Germinal center (tissue), 1 donor: ENCODE data around the gene TUT1.

Experiments
- DNase-seq: peaks from one replicate; pipeline ENCODE4 v3.0.0; 2012; ENCODE audit warnings: mixed read lengths, low spot score

The TUT1 gene

DNA sequence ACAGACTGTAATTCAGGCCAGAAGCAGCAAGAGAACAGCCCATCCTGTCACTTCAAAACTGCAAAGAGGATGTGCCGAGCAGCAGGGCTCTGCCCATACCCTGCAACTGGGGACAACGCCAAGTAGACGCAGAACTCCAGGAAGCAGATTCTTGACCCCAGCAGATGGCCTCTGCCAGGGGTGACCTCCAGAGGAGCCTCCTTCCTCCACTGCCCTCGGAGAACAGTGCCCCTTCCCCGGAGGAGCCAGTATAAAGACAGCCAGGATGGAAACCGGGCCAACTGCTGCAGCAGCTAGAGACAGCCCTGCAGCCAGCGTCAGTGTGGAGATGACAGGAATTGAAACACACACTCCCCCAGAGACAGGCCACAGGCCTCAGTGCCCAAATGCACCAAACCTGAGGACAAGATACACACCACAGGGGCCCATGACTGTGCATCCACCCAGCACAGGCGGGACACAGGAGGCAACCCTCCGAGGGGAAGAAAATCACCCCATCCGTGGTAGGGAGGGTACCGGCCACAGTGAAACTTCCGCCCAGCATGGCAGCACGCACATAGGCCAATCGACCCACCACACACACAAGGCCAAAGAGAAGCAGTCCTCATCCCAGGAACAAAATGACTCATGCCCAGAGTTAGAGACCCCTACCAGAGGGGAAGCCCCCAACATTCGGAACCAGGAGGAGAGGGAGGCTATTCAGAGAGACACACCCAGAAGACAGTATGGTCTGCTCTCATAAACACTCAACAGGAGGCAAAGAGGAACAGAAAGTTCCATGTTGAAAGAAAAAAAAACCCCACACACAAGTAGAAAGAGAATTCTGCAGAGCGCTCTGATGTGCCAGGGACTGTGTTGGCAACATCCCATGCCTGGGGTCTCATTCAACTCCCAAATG, 50.3 kb downstream of the TUT1 start:
- peak; percentile 46 for DNase-seq

DNA sequence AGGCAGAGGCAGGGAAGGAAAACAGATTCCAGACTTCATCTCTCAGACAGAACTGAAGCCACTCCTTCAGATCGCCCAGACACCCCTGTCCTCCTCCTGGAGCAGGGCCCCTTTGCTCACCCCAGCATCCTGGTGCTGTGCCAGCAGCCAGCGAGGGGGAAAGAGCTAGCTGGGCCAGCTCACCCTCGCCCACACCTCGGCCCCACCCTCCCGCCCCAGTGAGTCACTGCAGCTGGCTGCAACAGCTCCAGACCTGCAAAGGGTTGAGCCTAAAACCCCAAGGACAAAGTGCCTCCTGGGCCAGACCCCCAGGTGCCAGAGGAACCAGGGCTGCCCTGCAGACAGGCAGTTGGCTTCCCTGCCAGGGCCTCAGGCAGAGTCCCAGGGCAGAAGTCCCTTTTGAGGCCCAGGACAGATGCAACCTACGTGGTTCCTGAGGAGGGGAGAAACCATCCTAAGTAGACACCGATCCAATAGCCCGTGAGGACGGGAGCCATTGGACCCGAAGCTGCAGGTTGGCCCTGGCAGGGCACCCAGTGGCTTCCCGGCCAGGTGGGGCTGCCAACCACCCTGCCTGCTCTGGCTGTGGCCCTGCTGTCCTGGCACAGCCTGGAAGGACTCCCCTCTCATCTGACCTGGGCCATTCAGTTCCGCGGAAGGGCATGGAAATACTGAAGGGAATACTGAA, 51.9 kb downstream of the TUT1 start:
- no peak for DNase-seq

DNA sequence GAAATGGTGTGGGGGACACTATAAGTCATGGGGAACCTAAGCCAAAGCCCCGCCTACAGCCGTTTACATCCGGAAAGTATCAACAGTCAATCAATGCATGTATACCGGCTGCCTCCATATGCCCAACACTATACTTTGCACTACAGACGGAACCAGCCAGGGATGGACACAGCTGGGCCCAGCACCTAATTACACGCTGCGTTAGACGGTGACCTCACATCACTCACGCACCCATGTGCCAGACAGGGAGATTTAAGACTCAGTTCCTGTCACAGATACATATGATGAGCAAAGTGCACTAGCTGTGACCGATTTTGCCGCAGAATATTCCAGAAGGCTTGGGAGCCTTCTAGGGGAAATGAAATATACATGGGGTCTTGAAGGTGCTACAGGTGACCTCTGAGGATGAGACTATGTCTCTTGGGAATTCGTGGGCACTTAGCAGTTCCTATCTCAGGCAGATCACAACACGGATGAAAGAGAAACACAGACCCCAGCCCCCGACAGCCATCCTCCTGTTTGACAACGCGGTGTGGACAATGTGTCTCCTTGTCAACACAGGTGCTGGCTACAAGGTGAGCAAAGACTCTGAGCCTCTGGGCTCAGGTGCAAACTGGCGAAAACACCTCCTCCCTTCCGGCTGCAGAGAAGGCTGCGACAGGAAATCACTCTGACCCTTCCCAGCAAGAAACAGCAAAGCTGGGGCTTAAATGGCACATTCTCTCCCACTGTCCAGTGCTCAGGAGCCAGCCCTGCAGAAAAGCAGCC, 52.7 kb downstream of the TUT1 start:
- no peak for DNase-seq

DNA sequence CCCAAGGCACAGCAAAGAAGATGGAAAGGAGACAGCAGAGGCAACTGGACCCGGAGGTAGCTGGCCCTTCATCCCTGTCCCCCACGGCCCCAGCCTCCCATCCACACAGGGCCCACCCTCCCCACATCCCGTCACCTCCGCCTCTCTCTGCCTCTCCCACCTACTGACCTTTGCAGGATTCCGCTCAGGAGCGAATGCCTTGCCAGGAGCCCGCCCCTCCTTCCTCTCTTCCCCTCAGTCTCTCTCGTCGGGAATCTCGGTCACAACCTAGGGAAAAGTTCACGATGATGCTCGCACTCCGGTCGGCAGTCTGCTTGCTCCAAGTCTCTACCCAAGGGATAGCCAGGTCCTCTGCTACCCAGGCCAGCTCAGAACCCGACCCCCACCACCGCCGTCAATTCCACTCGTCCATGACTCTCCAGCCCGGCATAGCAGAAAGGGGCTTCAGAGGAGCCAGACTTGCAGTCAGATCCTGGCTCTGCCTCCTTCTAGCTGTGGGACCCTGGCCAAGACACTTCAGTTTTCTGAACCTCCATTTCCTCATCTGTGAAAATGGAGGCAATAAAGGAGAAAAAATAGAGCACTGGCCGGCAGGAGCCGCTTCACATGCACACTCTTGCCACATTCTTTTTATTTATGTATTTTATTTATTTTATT, 54.9 kb downstream of the TUT1 start:
- DNase-seq, result no peak

DNA sequence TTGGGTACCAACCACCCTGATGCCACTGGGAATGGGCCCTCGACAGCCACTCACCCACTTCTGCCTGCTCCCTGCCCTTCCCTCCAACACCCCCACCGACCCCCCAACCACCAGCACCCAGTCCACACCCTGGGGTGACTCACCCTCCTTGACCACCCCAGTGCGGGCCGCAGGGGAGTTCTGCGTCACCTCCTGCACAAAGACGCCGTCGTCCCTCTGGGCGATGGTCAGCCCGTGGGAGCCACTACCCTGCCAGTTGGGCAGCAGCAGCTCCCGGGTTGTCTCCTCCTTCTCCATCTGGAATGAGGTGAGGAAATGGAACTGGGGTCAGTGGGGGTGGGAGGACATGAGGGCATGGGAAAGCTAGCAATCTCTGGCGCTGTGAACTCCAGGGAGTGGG, 55.5 kb downstream of the TUT1 start:
- DNase-seq, result no peak

DNA sequence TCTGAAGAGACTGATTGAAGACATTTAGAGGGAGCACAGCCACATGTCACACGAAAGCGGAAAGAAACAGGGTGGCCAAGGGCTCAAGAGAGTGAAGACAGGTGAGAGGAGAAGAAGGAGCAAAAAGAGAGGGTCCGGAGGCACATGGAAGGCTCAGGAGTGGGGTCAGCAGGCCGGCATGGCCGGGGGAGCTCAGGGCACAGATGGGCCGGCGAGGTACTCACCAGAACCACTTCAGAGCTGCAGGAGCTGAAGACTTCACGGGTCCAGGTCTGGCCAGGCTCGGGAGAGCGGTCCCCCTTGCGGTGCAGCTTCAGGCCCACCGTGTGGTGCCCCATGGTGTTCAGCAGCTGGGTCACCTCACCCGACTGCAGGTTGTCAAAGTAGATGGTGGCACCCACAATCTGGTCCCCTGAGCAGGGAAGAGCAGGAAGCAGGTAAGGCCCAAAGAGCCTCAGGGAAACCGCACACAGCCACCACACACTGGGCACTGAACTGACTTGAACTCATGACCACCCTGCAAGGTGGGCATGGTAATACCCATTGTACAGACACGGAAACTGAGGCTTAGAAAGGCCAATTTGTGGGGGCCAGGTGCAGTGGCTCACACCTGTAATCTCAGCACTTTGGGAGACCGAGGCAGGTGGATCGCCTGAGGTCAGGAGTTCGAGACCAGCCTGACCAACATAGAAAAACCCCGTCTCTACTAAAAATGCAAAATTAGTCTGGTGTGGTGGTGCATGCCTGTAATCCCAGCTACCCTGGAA, 56.4 kb downstream of the TUT1 start:
- no peak for DNase-seq

DNA sequence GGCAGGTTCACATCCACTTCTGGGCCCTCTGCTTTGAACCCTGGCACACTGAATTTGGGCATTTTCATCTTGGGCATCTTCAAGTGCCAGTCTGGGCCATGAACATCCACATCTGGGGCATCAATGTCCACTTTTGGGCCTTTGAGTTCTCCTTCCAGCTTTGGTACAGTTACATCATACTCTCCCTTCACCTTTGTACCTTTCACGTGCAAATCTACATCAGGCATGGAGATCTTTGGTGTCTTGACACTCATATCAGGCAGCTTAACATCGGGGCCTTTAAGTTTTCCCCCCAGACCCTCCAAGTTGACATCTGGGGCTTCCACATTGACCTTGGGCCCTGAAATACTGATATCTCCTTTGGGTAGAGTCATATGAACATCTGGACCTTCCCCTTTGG, 59.2 kb downstream of the TUT1 start:
- DNase-seq, result no peak
